SK-N-SH treated with all-trans-retinoic acid at 6 μM for 48 hours (cell line): ENCODE results near the gene SLC35D2.

ENCODE experiments used
- CREB5 ChIP-seq: fragments of 250-450 bp; sonication (Bioruptor Pico); IDR thresholded peaks from 2 replicates; pipeline ENCODE4 v1.5.1; 2020; ENCODE audit warnings: low read depth, mild to moderate bottlenecking, moderate library complexity
- SNAI2 ChIP-seq: fragments of 250-450 bp; sonication (Bioruptor Pico); IDR thresholded peaks from 2 replicates; pipeline ENCODE4 v1.5.0; 2020; ENCODE audit warnings: mild to moderate bottlenecking, moderate library complexity
- ZFP3 ChIP-seq: fragments of 250-450 bp; sonication (Bioruptor Pico); IDR thresholded peaks from 2 replicates; pipeline ENCODE4 v1.5.0; 2020; ENCODE audit warnings: mild to moderate bottlenecking, moderate library complexity

- TF ChIP-seq ZFP3 = no peak
- TF ChIP-seq SNAI2 = no peak
- TF ChIP-seq CREB5 (CRISPR knock-in tag) = no peak
Observed at GRCh38 chr9:96419691-96419969, 36.1 kb upstream of the SLC35D2 start.
